ENCODE data around the gene CASP8.

DNA sequence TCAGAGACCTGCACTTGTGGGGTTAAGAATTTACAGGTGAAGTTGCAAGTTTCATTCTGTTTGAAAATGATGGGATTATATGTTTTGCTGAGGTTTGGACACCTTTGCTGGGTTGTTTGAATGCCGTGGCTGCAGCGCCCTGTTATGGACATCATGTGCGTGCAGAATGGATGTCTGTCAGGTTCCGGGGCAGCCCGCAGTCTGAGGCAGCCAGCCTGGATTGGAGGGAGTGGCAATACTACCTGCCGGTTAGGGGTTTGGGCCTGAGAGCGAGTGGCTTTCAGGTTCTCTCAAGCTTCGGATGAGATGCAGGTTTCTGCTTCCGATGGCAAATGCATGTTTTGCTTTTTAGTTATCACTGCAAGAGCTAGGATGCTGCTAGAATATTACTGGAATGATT, 1.1 kb downstream of the CASP8 start:
- TF ChIP-seq ZNF777 (CRISPR knock-in tag; IDR thresholded peaks at IDR 0.05): no peak
- no peak for TF ChIP-seq ZNF446 (CRISPR knock-in tag; IDR thresholded peaks at IDR 0.05)

All from HepG2 (cell line).